NOMO-1 (cell line): ENCODE data around the gene GNG5.
"Not testable (repeated sequence)": the region's sequence is repeated elsewhere in the genome, so short reads cannot be mapped to it uniquely, and the experiment has no call there.

Source experiments
- DNase-seq, 2 experiments: peaks; one replicate each; lab custom pipeline; 2025; ENCODE audit not compliant: unreplicated experiment in 2 of 2; lab: John Stamatoyannopoulos, UW

Gene GNG5

DNA sequence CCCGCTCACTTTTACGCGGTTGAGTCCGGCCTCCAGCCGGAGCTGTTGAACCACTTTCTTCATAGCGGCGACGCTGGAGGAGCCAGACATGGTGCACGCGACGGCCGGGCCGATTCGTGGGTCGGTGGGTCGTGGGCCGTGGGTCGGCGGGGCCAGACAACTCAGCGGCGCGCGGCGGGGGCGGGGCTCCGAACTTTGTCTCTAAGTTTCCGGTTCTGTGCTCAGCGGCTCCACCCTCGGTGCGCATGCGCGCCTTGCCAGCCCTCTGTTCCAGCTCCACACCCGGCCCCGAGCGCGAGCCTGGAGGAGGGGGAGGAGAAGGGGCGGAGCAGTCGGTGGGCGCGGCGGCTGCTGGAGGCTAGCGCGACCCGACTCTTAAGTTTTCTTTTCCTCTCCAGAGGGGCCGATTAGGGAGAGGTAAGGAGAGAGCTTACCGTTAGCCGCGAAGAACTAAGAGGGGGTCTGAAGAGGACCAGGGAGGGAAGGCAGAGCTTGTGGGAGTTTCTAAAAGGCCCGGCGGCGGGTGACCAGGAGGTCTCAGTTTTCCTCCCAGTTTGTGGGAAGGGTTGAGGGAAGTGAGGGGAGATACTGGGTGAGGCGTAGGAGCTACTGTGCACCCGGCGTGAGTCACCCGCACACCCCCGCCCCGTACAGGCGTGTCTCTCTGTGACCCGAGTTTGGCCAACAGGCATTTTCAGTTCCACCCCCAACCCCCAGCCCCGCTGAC, at the start of gene GNG5, which contains the start of gene SPATA1:
TSS of gene GNG5 (minus strand) at position 580 of the 727 bp plus-strand sequence. CDS start at position 90, 490 bp downstream.
TSS of gene SPATA1 (plus strand) at position 385 of the 727 bp plus-strand sequence. CDS start 9,974 bp downstream, outside the sequence.
- DNase-seq = peak; percentile 94 to 97

- no peak for DNase-seq
These were observed 44.4 kb upstream of the GNG5 start for GRCh38 chr1:84550826-84551225.

DNA sequence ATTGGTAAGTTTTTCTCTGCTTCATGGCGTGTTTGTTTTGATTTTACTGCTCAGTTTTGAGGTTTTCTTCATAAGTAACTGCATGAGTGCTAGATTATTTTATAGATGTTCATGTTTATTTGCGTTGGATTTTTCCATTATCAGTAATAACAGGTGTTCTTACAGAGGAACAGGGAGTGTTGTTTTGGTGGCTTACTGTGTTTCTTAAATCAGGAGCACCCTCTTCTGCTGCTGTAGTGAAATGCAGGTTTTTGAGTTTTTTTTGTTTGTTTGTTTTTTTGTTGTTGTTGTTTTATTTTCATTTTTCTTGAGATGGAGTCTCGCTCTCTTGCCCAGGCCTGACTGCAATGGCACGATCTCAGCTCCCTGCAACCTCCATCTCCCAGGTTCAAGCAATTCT, 35.3 kb upstream of the GNG5 start:
- DNase-seq = no peak

DNA sequence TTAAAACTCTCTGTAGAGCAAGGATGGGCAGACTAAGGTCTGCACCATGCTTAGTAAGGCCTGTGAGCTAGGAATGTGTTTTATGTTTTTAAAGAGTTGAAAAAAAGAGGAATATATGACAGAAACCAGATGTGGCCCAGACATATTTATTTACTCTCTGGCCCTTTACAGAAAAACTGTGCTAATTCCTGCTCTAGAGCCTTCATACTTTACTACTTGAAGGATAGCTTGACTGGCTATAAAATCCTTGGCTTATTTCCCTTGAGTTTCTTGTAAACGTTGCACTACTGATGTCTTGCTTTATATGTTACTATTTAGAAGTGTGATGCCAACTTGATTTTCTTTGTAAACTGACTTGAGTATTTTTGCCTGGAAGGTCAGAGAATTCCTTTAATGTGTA, 34.4 kb upstream of the GNG5 start:
- no peak for DNase-seq

DNA sequence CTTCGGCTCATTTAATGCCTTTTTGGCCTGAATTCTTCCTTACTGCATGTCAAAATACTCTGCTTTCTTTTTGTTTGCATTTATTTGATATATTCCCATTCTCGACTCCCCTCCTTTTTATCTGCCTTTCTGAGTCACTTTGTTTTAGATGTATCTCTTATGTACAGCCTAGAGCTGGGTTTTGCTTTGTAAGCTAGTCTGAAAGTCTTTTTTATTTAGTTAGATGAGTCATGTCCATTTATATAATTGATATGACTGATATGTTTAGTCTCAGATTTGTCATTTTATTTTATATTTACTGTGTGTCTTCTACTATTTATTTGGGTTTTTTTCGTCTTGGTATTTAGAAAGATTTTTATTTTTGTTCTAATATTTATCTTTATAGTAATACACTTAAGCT, 33.6 kb upstream of the GNG5 start:
- DNase-seq = no peak

DNA sequence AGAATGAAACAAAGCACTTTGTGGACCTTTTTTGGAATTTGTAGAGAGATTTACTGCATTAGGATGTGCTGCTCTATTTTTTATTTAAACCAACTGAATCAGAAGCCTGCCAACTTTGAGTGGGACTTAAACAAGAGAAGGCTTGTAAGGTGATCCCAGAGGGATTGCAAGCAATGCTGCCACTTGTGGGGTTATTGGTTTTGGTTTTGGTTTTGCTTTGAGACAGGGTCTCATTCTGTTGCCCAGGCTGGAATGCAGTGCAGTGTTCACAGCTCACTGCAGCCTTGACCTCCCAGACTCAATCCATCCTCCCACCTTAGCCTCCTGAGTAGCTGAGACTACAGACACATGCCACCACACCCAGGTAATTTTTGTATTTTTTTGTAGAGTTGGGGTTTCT, 32.2 kb upstream of the GNG5 start:
- DNase-seq = no peak

- DNase-seq = no peak
These were observed 19.4 kb upstream of the GNG5 start for GRCh38 chr1:84525779-84526178.

- DNase-seq = no peak
These were observed 18.2 kb upstream of the GNG5 start for GRCh38 chr1:84524590-84524989.

DNA sequence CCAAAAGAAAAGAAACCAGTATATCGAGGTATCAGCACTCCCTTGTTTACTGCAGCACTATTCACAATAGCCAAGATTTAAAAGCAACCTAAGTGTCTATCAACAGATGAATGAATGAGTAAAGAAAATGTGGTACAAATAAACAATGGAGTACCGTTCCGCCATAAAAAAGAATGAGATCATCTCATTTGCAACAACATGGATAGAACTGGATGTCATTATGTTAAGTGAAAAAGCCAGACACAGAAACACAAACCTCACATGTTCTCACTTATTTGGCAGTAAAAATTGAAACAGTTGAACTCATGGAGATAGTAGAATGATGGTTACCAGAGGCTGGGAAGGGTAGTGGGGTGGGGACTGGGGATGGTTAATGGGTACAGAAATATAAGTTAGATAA, 4.3 kb upstream of the GNG5 start:
- no peak for DNase-seq

DNA sequence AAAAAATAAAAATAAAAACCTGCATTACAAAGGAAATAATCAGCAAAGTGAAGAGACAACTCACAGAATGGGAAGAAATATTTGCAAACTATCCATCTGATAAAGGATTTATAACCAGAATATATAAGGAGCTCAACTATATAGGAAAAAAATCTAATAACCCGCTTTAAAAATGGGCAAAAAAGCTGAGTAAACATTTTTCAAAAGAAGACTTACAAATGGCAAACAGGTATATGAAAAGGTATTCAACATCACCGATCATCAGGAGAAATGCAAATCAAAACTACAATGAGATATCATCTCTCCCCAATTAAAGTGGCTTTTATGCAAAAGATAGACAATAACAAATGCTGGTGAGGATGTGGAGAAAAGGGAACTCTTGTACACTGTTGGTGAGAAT, 3.8 kb upstream of the GNG5 start:
- DNase-seq = no peak

GRCh38 chr1:84509029-84509428, 2.6 kb upstream of the GNG5 start:
- no peak for DNase-seq

- DNase-seq = no peak
These were observed 2.1 kb upstream of the GNG5 start for GRCh38 chr1:84508510-84508909.

DNA sequence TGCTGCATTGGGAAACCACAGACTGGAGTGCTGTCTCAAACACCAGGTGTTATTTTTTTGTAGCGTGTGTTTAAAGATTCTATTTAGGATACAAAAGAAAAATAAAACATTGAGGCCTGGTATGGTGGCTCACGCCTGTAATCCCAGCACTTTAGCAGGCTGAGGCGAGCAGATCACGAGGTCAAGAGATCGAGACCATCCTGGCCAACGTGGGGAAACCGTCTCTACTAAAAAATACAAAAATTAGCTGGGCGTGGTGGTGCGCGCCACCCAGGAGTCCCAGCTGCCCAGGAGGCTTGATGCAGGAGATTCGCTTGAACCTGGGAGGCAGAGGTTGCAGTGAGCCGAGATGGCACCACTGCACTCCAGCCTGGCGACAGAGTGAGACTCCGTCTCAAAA, 1.5 kb upstream of the GNG5 start:
- not testable (repeated sequence) for DNase-seq

- DNase-seq = peak in 1 of 2 experiments; percentile 51
These were observed 510 bp upstream of the GNG5 start for GRCh38 chr1:84506729-84507453.

DNA sequence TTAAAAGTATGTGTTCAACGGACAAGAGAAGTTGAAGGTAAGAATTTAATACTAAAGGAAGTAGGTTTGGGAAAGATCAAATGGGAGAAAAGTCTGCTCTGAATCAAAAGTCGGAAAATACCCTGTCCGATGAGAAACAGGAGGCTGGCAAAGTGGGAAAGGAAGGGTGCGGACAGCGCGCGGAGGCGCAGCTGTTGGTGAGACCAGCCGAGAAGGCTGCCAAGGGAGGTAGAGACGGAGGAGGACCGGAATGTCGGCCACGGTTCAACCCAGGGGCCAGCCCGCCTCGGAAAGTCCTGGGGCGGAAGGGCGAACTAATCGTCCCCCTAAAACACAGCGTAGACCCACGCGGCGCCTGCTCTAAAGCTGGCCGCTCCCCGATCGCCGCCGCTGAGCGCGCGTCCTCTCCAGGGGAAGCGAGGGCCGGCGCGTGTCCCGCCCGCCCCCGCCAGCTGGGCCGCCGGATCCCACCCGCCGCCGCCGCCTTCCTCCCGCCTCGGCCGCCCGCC, 834 bp downstream of the GNG5 start:
- DNase-seq = peak; percentile 68 to 73

DNA sequence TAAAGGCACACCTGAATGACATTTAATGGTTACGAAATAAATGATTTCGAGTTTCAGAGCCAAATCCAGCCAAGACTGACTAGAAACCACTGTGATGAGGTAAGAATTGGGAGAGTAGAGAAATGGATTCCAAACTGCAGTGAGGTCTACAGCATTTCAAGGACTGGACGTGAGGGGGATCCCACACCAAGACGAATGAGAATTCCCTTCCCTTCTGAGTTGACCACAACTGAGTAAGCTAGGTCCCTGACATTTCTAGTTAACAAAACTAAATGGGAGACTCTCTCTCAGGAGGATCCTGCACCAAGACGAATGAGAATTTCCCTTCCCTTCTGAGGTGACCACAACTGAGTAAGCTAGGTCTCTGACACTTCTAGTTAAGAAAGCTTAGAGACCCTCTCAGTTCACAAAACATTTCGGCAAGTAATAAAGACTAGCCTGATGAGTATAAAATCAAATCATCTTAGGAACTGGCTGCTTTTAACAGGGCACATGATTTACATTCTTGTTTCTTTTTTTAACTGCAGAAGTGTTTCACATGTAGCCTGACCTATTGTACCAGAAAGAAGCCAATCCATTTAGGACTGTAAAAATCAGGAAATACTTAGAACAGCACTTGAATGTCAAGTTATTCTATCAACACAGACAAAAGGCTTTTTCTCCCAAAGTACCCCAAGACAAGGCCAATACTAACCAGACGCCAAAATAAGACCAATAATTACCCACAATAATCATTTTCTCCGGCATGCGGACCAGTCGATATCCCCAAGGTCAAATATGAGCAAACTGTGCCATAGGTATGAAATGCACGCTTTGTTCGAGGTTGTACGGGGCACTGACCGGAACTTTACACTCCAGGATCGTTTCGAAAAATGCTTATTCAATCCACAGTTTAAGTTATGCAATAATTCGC, 1.5 kb downstream of the GNG5 start:
- DNase-seq = no peak

GRCh38 chr1:84502927-84503326, 3.5 kb downstream of the GNG5 start:
- no peak for DNase-seq

- DNase-seq = peak in 1 of 2 experiments; percentile 33
These were observed 8.6 kb downstream of the GNG5 start for GRCh38 chr1:84497631-84498275.

GRCh38 chr1:84496498-84496897, 9.9 kb downstream of the GNG5 start:
- DNase-seq = no peak

DNA sequence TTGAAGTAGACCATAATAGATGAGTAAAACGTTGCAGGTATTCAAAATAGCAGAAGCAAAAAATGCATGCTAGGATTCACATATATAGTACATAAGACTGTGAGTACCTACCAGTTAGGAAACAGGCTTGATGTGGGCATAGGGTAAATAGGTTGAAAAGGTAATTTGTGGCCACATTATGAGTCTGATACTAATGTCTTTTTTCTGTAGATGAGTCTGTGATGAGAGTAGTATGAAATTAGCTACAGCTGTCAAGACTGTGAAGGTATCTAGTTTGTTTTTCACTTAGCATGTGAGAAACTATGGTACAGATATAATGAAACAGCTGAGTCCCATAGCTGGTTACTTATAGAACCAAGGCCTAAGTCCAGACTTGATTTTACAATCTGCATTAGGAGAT, 12.6 kb downstream of the GNG5 start:
- no peak for DNase-seq
